H1 (cell line): Measurements from ENCODE around the gene PDE3A. TPM values are rescaled to one million over a fixed set of nuclear protein-coding genes. Genes with fewer than 3 reads are reported as not detected.

Experiments used
- CTCF ChIA-PET: fragments of 300-600 bp; sonication (Branson Sonifier 250); formaldehyde crosslinking; loops from one replicate; lab custom pipeline; 2021; ENCODE audit not compliant: partially characterized antibody; lab: Charles Lee
- POLR2A ChIA-PET: fragments of 300-600 bp; sonication (Branson Sonifier 250); formaldehyde crosslinking; loops from one replicate; lab custom pipeline; 2021; ENCODE audit warnings: inconsistent platforms; ENCODE audit not compliant: partially characterized antibody; lab: Charles Lee
- DNase-seq, 2 experiments: peaks; one replicate each; pipeline versions ENCODE4 v3.0.0 to v3.0.0-alpha.2; 2010 to 2022; ENCODE audit warnings: low spot score in 2 of 2, low read depth in 1 of 2, mixed read lengths in 1 of 2
- FAIRE-seq: peaks from 2 replicates; lab custom pipeline; 2011; peaks lifted over from hg19 to GRCh38; lab: Jason Lieb, UNC
- H2AFZ ChIP-seq: 2 replicates; pipeline ENCODE4 v1.8.1; 2012; ENCODE audit warnings: low read length, inconsistent platforms
- H2AK5ac ChIP-seq: 2 replicates; pipeline ENCODE4 v1.6.1; 2013; ENCODE audit warnings: low read depth, low read length
- H2BK120ac ChIP-seq: replicated peaks from 2 replicates; pipeline ENCODE3; 2013; ENCODE audit warnings: low read depth, low read length, inconsistent platforms
- H2BK12ac ChIP-seq: 2 replicates; pipeline ENCODE4 v1.6.1; 2013; ENCODE audit warnings: low read depth, low read length
- H2BK15ac ChIP-seq: 2 replicates; pipeline ENCODE4 v1.6.1; 2013; ENCODE audit warnings: low read length
- H2BK20ac ChIP-seq: 2 replicates; pipeline ENCODE4 v1.6.1; 2013; ENCODE audit warnings: low read length
- H2BK5ac ChIP-seq: 2 replicates; pipeline ENCODE4 v1.6.1; 2013; ENCODE audit warnings: low read depth, low read length
- H3K14ac ChIP-seq: 2 replicates; pipeline ENCODE4 v1.6.1; 2013; ENCODE audit warnings: inconsistent platforms; ENCODE audit not compliant: insufficient read length
- H3K18ac ChIP-seq: 2 replicates; pipeline ENCODE4 v1.6.1; 2013; ENCODE audit warnings: low read length; ENCODE audit errors: extremely low read depth
- H3K23ac ChIP-seq: 2 replicates; pipeline ENCODE4 v1.6.1; 2013; ENCODE audit warnings: inconsistent platforms; ENCODE audit not compliant: insufficient read length
- H3K23me2 ChIP-seq: 2 replicates; pipeline ENCODE4 v1.6.1; 2013; ENCODE audit warnings: low read depth, low read length
- H3K27ac ChIP-seq: 2 replicates; pipeline ENCODE4 v1.6.1; 2011; ENCODE audit warnings: low read depth, low read length, inconsistent platforms
- H3K27me3 ChIP-seq, 4 experiments: replicated peaks in 1 of 4; 1 replicate in 1 of 4; 2 replicates in 3 of 4; pipeline versions ENCODE4 v1.6.1 to v1.8.1; 2011 to 2013; ENCODE audit warnings: low read length in 3 of 4, mild to moderate bottlenecking in 3 of 4, inconsistent platforms in 2 of 4, mixed read lengths in 2 of 4, moderate library complexity in 1 of 4; ENCODE audit not compliant: control insufficient read depth in 3 of 4, insufficient read depth in 3 of 4; ENCODE audit errors: extremely low read depth in 1 of 4
- H3K36me3 ChIP-seq, 4 experiments: 2 replicates each; pipeline versions ENCODE4 v1.6.1 to v1.8.1; 2011 to 2013; ENCODE audit warnings: mild to moderate bottlenecking in 4 of 4, low read length in 3 of 4, moderate library complexity in 2 of 4, control low read depth in 1 of 4, inconsistent platforms in 1 of 4; ENCODE audit not compliant: insufficient read depth in 4 of 4, control insufficient read depth in 2 of 4
- H3K4ac ChIP-seq: replicated peaks from 2 replicates; pipeline ENCODE3; 2013; ENCODE audit warnings: low read length, low read depth, mixed read lengths, inconsistent platforms; ENCODE audit not compliant: insufficient read length
- H3K4me1 ChIP-seq, 4 experiments: replicated peaks in 1 of 4; 1 replicate in 1 of 4; 2 replicates in 3 of 4; pipeline versions ENCODE4 v1.6.1 to v1.8.1; 2011 to 2013; ENCODE audit warnings: low read length in 3 of 4, inconsistent platforms in 2 of 4, mixed read lengths in 1 of 4; ENCODE audit not compliant: insufficient read depth in 4 of 4, control insufficient read depth in 3 of 4
- H3K4me2 ChIP-seq, 2 experiments: 2 replicates each; pipeline versions ENCODE4 v1.6.1 to v1.8.1; 2011 to 2013; ENCODE audit warnings: low read depth in 2 of 2, low read length in 2 of 2, control low read depth in 1 of 2, inconsistent platforms in 1 of 2, mild to moderate bottlenecking in 1 of 2; ENCODE audit not compliant: insufficient read depth in 1 of 2
- H3K4me3 ChIP-seq, 4 experiments: fragments of 200-600, 300-600 bp in 1 of 4; sonication (generic), shearing (Covaris generic), sonication (Bioruptor Twin) in 1 of 4; 2 replicates each; pipeline versions ENCODE4 v1.5.1 to v1.8.1; 2011 to 2016; ENCODE audit warnings: low read length in 4 of 4, low read depth in 3 of 4, control low read depth in 2 of 4, inconsistent platforms in 2 of 4, mild to moderate bottlenecking in 2 of 4, mixed read lengths in 1 of 4, moderate library complexity in 1 of 4; ENCODE audit not compliant: insufficient read depth in 2 of 4; ENCODE audit errors: extremely low read depth in 1 of 4
- H3K56ac ChIP-seq: replicated peaks from 2 replicates; pipeline ENCODE3; 2013; ENCODE audit warnings: low read depth, mild to moderate bottlenecking, mixed read lengths, low read length, inconsistent platforms; ENCODE audit not compliant: insufficient read length
- H3K79me1 ChIP-seq: 2 replicates; pipeline ENCODE4 v1.6.1; 2013; ENCODE audit warnings: low read depth, low read length, control low read depth
- H3K79me2 ChIP-seq, 2 experiments: 2 replicates each; pipeline versions ENCODE4 v1.6.1 to v1.8.1; 2012 to 2013; ENCODE audit warnings: low read length in 2 of 2, mild to moderate bottlenecking in 2 of 2, inconsistent platforms in 1 of 2; ENCODE audit not compliant: insufficient read depth in 2 of 2, control insufficient read depth in 1 of 2
- H3K9ac ChIP-seq, 4 experiments: replicated peaks in 1 of 4; 1 replicate in 1 of 4; 2 replicates in 3 of 4; pipeline versions ENCODE4 v1.6.1 to v1.8.1; 2011 to 2013; ENCODE audit warnings: low read depth in 3 of 4, low read length in 3 of 4, control low read depth in 2 of 4, mild to moderate bottlenecking in 2 of 4, moderate library complexity in 2 of 4, inconsistent platforms in 1 of 4; ENCODE audit errors: extremely low read depth in 1 of 4
- H3K9me3 ChIP-seq, 2 experiments: 2 replicates each; pipeline versions ENCODE4 v1.6.1 to v1.8.1; 2012 to 2013; ENCODE audit warnings: mild to moderate bottlenecking in 2 of 2, moderate library complexity in 2 of 2, control low read depth in 1 of 2, inconsistent platforms in 1 of 2, low read depth in 1 of 2, low read length in 1 of 2, mixed read lengths in 1 of 2; ENCODE audit not compliant: insufficient read depth in 2 of 2
- H4K20me1 ChIP-seq, 2 experiments: replicated peaks in 1 of 2; 2 replicates each; pipeline versions ENCODE3 to v1.8.1; 2011 to 2013; ENCODE audit warnings: inconsistent platforms in 2 of 2, low read length in 2 of 2, mild to moderate bottlenecking in 1 of 2; ENCODE audit not compliant: insufficient read depth in 2 of 2, control insufficient read depth in 1 of 2
- H4K5ac ChIP-seq: 2 replicates; pipeline ENCODE4 v1.6.1; 2013; ENCODE audit warnings: low read length, low read depth, mixed read lengths, inconsistent platforms; ENCODE audit not compliant: insufficient read length
- H4K8ac ChIP-seq: 2 replicates; pipeline ENCODE4 v1.8.0; 2013; ENCODE audit warnings: mild to moderate bottlenecking, moderate library complexity, low read length, inconsistent platforms; ENCODE audit not compliant: insufficient read depth; ENCODE audit errors: extremely low read depth
- H4K91ac ChIP-seq: replicated peaks from 2 replicates; pipeline ENCODE3; 2013; ENCODE audit warnings: low read length, mixed read lengths, inconsistent platforms; ENCODE audit not compliant: insufficient read length
- BRCA1 ChIP-seq: IDR thresholded peaks from 2 replicates; pipeline ENCODE4 v1.6.1; 2012; ENCODE audit warnings: low read depth, low read length, improper control_type of control experiment
- EGR1 ChIP-seq: IDR thresholded peaks from 2 replicates; pipeline ENCODE4 v1.6.1; 2011; ENCODE audit warnings: low read depth, low read length, borderline replicate concordance
- EZH2 ChIP-seq: fragments of 200-600 bp; sonication (generic); IDR thresholded peaks from 2 replicates; pipeline ENCODE4 v1.7.1; 2012; ENCODE audit warnings: low read depth, mild to moderate bottlenecking, moderate library complexity, low read length, inconsistent platforms; ENCODE audit not compliant: severe bottlenecking
- GABPA ChIP-seq: IDR thresholded peaks from 2 replicates; pipeline ENCODE4 v1.6.1; 2011; ENCODE audit warnings: mild to moderate bottlenecking, low read length, moderate library complexity, borderline replicate concordance; ENCODE audit not compliant: insufficient read depth
- MAFK ChIP-seq: IDR thresholded peaks from 2 replicates; pipeline ENCODE4 v1.6.1; 2012; ENCODE audit warnings: low read depth, mild to moderate bottlenecking, improper control_type of control experiment, low read length
- NRF1 ChIP-seq: IDR thresholded peaks from 2 replicates; pipeline ENCODE4 v1.6.1; 2011; ENCODE audit warnings: mild to moderate bottlenecking, low read depth, low read length, improper control_type of control experiment
- RBBP5 ChIP-seq: IDR thresholded peaks from 2 replicates; pipeline ENCODE4 v1.7.1; 2012; ENCODE audit warnings: low read depth, mild to moderate bottlenecking, inconsistent platforms, low read length, moderate library complexity, borderline replicate concordance
- SAP30 ChIP-seq: fragments of 300-600 bp; sonication (generic); IDR thresholded peaks from 2 replicates; pipeline ENCODE4 v1.7.1; 2012; ENCODE audit warnings: low read length, moderate library complexity, mild to moderate bottlenecking, inconsistent platforms; ENCODE audit not compliant: insufficient read depth, insufficient replicate concordance
- SIN3A ChIP-seq, 2 experiments: IDR thresholded peaks in 1 of 2; conservative IDR thresholded peaks in 1 of 2; 2 replicates each; pipeline ENCODE4 v1.6.1; 2011 to 2012; ENCODE audit warnings: low read length in 2 of 2, improper control_type of control experiment in 1 of 2, low read depth in 1 of 2, mild to moderate bottlenecking in 1 of 2
- SP2 ChIP-seq: IDR thresholded peaks from 2 replicates; pipeline ENCODE4 v1.6.1; 2012; ENCODE audit warnings: mild to moderate bottlenecking, low read length, inconsistent platforms
- TAF1 ChIP-seq: IDR thresholded peaks from 2 replicates; pipeline ENCODE4 v1.6.1; 2011; ENCODE audit warnings: mild to moderate bottlenecking, low read depth, low read length
- TEAD4 ChIP-seq: IDR thresholded peaks from 2 replicates; pipeline ENCODE4 v1.6.1; 2012; ENCODE audit warnings: low read depth, low read length, inconsistent platforms, mixed read lengths
- YY1 ChIP-seq: IDR thresholded peaks from 2 replicates; pipeline ENCODE4 v1.6.1; 2011; ENCODE audit warnings: low read depth, mild to moderate bottlenecking, low read length
- WGBS, 2 experiments: shearing (Covaris generic) in 1 of 2; methylation state at CpG; one replicate each; pipeline versions ENCODE4 v1.1.6 to v1.1.7; 2013 to 2015; ENCODE audit warnings: low lambda C conversion rate in 2 of 2, mixed read lengths in 2 of 2, inconsistent platforms in 1 of 2, low coverage in 1 of 2, missing lambda C conversion rate in 1 of 2; ENCODE audit not compliant: insufficient replicate concordance in 2 of 2, insufficient coverage in 1 of 2, insufficient read length in 1 of 2; ENCODE audit errors: extremely low coverage in 1 of 2, missing lambda C conversion rate in 1 of 2; 5-methylcytosine and 5-hydroxymethylcytosine counted together
- polyA plus RNA-seq, 7 experiments: library from polyadenylated mRNA; depleted of rRNA in 3 of 7; stranded (reverse) in 5 of 7; unstranded in 2 of 7; fragments of >200 nt in 5 of 7; fragments of 200-250 nt in 2 of 7; gene quantifications; 1 replicate in 5 of 7; 2 replicates in 1 of 7; 4 replicates in 1 of 7; pipeline versions ENCODE4 v1.2.1 to v1.2.3, GENCODE V29; 2011 to 2013; ENCODE audit warnings: missing spikeins in 2 of 7, mixed read lengths in 2 of 7
- total RNA-seq: library from RNA; stranded (reverse); fragmentation: NEBNext Ultra II Directional; extraction: Animal tissue kit (Norgen Biotek cat#: 25700); gene quantifications from 2 replicates; pipeline ENCODE4 v1.2.1, GENCODE V29; 2021

PDE3A gene
- total and polyA plus RNA-seq, 2 of the 8 experiments (the other 6 are each of a cell fraction or from before 2014, with no cell fraction given): 1.4 to 3.4 TPM

- Histone ChIP-seq H4K5ac (no peak overlapping the region), H3K23me2 (no peaks in the 10 kb centered on the region), H3K18ac (no peak overlapping the region), H3K36me3 (no peaks in the 10 kb centered on the region), H2BK15ac (no peak overlapping the region), H3K79me1 (no peaks in the 10 kb centered on the region), H2AK5ac (no peak overlapping the region), H3K56ac (no peak overlapping the region), H3K4me3 (no peak overlapping the region), H3K14ac (no peak overlapping the region), H2AFZ (no peak overlapping the region), H3K9ac (no peak overlapping the region), H3K27me3 (no peaks in the 10 kb centered on the region), H3K79me2 (no peaks in the 10 kb centered on the region), H4K8ac (no peak overlapping the region), H3K27ac (no peak overlapping the region), H2BK120ac (no peak overlapping the region), H2BK12ac (no peak overlapping the region), H2BK5ac (no peak overlapping the region), H3K9me3 (no peaks in the 10 kb centered on the region), H2BK20ac (no peak overlapping the region), H4K91ac (no peak overlapping the region), H3K4me2 (no peak overlapping the region), H4K20me1 (no peaks in the 10 kb centered on the region), H3K23ac (no peak overlapping the region), H3K4ac (no peak overlapping the region), H3K4me1 (no peaks in the 10 kb centered on the region)
- FAIRE-seq: no peak
- ChIA-PET CTCF (interaction anchor here (0.6 to 1.2 kb wide), 4 partner anchors 10 to 64 kb away, joined by 3 to 4 read pairs (median 3); no protein-coding TSS in a partner anchor), POLR2A (no interaction called here)
- WGBS, 2 experiments: 84% methylated on average over 8 of the region's 8 CpGs; no CpG with 5 or more reads in 1 of the 2 experiments
- DNase-seq: no peak
- TF ChIP-seq MAFK: no peak
- TF ChIP-seq YY1: no peak
- no peak for TF ChIP-seq SAP30
- no peak for TF ChIP-seq GABPA
- TF ChIP-seq RBBP5: no peak
- TF ChIP-seq BRCA1: no peak
- TF ChIP-seq SIN3A (conservative IDR thresholded peaks at IDR 0.05 in 1 of 2, IDR thresholded peaks at IDR 0.05 in 1 of 2; ENCODE audit: low read depth in 1 of 2, low read length in 2 of 2): no peak
- TF ChIP-seq TEAD4: no peak
- TF ChIP-seq NRF1: no peak
- TF ChIP-seq EZH2: no peak
- no peak for TF ChIP-seq SP2
- no peak for TF ChIP-seq EGR1
- no peak for TF ChIP-seq TAF1
These were observed 159.3 kb downstream of the PDE3A start for GRCh38 chr12:20527417-20528163.
